Prostate gland (tissue), 2 donors: Measurements from ENCODE around the gene SCN1A. TPM values are rescaled to one million over a fixed set of nuclear protein-coding genes. Genes with fewer than 3 reads are reported as not detected.

Experiments used
- DNase-seq: peaks from one replicate; pipeline ENCODE4 v3.0.0-alpha.2; 2019; ENCODE audit warnings: low spot score
- H3K27ac ChIP-seq, 2 donors: fragments of 200-600 bp; sonication (generic); 2 replicates each; pipeline ENCODE4 v1.5.1; 2017 to 2019
- H3K27me3 ChIP-seq: fragments of 200-600 bp; sonication (generic); replicated peaks from 2 replicates; pipeline ENCODE4 v1.5.1; 2019; ENCODE audit not compliant: insufficient read depth
- H3K36me3 ChIP-seq, 2 donors: fragments of 200-600 bp; sonication (generic); 1 replicate in 1 of 2; 2 replicates in 1 of 2; pipeline versions ENCODE4 v1.5.1 to v1.8.1; 2017 to 2019
- H3K4me1 ChIP-seq: fragments of 200-600 bp; sonication (generic); replicated peaks from 2 replicates; pipeline ENCODE4 v1.5.1; 2019
- H3K4me3 ChIP-seq, 2 donors: fragments of 200-600 bp; sonication (generic); 2 replicates each; pipeline ENCODE4 v1.5.1; 2017 to 2019
- H3K9me3 ChIP-seq: fragments of 200-600 bp; sonication (generic); 2 replicates; pipeline ENCODE4 v1.5.1; 2017
- POLR2A ChIP-seq: fragments of 450-650 bp; IDR thresholded peaks from one replicate; pipeline ENCODE4 v1.6.1; 2016; ENCODE audit warnings: antibody characterized with exemption, mild to moderate bottlenecking
- POLR2AphosphoS5 ChIP-seq: sonication (generic); formaldehyde crosslinking; IDR thresholded peaks from one replicate; pipeline ENCODE4 v1.6.1; 2017; ENCODE audit warnings: antibody characterized with exemption
- WGBS: methylation state at CpG from one replicate; pipeline ENCODE4 v1.1.5; 2018; 5-methylcytosine and 5-hydroxymethylcytosine counted together
- intact Hi-C: fragments of 100-400 bp; cut with DNase I; formaldehyde crosslinking; loops from one replicate; pipeline ENCODE4 v1.14.2; 2022
- total RNA-seq, 2 donors: library from RNA; depleted of rRNA; stranded (reverse); fragments of >200 nt; gene quantifications; one replicate each; pipeline ENCODE4 v1.1.0, GENCODE V29; 2016
- TF ChIP-seq, protein P1 (sequence below), 4 experiments: fragments of 200-600 bp in 2 of 4; fragments of 450-650 bp in 2 of 4; sonication (generic) in 2 of 4; IDR thresholded peaks; 1 replicate in 3 of 4; 2 replicates in 1 of 4; pipeline ENCODE4 v1.5.1; 2016 to 2019; ENCODE audit warnings: antibody characterized with exemption in 4 of 4, mild to moderate bottlenecking in 2 of 4, moderate library complexity in 2 of 4

SCN1A gene
- total RNA-seq, 2 donors from 2014 or later: 0.23 TPM; not detected in 1

DNA sequence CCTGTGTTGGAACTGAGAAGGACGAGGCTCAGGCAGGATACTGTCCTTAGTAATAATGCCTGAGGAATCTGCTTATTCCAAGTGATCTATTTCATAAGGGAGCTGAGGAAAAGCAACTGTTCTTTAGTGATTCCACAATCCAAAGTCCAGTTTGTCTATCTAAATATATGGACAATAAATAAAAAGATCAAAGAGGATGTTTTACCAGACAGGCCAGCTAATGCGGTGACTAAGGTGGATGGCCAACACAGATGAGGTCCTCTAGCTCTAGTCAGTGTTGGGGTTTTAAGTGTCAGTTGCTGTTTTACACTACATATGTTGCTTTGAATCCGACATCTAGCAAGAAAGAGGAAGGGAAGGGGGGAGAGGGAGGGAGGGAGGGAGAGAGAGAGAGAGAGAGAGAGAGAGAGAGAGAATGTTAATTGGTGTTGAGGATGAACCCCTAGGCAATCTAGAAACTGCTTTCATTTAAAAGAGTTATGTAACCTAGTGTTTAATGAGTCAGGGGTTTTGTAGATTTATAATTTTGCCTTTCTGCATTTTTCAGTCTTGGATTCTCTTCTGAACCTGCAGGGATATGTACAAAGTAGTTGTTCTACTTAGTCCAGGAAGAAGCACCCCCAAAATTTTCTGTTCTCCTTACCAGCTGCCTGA, 27.0 kb upstream of the SCN1A start:
- DNase-seq: no peak
- no peaks in the 10 kb centered on the region for H3K9me3 ChIP-seq
- H3K4me1 ChIP-seq: no peaks in the 10 kb centered on the region
- intact Hi-C loops: no loop called here
- 50% methylated on average over 3 of the region's 3 CpGs for WGBS
- no peak overlapping the region for H3K27ac ChIP-seq
- no peaks in the 10 kb centered on the region for H3K36me3 ChIP-seq
- H3K27me3 ChIP-seq: no peaks in the 10 kb centered on the region
- H3K4me3 ChIP-seq: no peak overlapping the region
- TF ChIP-seq, protein P1, sequence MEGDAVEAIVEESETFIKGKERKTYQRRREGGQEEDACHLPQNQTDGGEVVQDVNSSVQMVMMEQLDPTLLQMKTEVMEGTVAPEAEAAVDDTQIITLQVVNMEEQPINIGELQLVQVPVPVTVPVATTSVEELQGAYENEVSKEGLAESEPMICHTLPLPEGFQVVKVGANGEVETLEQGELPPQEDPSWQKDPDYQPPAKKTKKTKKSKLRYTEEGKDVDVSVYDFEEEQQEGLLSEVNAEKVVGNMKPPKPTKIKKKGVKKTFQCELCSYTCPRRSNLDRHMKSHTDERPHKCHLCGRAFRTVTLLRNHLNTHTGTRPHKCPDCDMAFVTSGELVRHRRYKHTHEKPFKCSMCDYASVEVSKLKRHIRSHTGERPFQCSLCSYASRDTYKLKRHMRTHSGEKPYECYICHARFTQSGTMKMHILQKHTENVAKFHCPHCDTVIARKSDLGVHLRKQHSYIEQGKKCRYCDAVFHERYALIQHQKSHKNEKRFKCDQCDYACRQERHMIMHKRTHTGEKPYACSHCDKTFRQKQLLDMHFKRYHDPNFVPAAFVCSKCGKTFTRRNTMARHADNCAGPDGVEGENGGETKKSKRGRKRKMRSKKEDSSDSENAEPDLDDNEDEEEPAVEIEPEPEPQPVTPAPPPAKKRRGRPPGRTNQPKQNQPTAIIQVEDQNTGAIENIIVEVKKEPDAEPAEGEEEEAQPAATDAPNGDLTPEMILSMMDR (IDR thresholded peaks at IDR 0.05): no peak
- TF ChIP-seq POLR2A: no peak
- no peak for TF ChIP-seq POLR2AphosphoS5

DNA sequence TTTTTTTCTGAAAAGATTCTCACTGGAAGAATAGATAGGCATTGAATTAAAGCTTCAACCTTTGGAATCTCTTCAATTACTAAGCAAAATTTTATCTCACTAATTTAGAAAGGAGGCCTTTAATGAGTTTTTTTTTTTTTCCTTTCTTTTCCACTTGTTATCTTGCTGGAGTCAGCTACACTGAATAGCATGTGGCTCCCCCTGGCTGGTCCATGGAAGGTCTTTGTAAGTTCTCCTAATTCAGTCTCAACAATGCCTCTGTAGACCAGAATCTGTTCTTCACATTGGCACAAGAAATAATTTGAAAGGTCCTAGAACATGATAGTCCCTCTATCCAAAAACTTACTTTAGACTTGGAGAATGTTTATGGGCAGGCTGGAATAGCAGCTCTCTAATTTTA, 24.2 kb upstream of the SCN1A start:
- no peak for TF ChIP-seq POLR2A
- TF ChIP-seq, protein P1 (IDR thresholded peaks at IDR 0.05): no peak
- no peak for TF ChIP-seq POLR2AphosphoS5
- DNase-seq: no peak
- H3K9me3 ChIP-seq: no peaks in the 10 kb centered on the region
- H3K36me3 ChIP-seq: no peaks in the 10 kb centered on the region
- no peaks in the 10 kb centered on the region for H3K27me3 ChIP-seq
- intact Hi-C loops: no loop called here
- H3K27ac ChIP-seq: no peak overlapping the region
- H3K4me1 ChIP-seq: no peaks in the 10 kb centered on the region
- H3K4me3 ChIP-seq: no peak overlapping the region

DNA sequence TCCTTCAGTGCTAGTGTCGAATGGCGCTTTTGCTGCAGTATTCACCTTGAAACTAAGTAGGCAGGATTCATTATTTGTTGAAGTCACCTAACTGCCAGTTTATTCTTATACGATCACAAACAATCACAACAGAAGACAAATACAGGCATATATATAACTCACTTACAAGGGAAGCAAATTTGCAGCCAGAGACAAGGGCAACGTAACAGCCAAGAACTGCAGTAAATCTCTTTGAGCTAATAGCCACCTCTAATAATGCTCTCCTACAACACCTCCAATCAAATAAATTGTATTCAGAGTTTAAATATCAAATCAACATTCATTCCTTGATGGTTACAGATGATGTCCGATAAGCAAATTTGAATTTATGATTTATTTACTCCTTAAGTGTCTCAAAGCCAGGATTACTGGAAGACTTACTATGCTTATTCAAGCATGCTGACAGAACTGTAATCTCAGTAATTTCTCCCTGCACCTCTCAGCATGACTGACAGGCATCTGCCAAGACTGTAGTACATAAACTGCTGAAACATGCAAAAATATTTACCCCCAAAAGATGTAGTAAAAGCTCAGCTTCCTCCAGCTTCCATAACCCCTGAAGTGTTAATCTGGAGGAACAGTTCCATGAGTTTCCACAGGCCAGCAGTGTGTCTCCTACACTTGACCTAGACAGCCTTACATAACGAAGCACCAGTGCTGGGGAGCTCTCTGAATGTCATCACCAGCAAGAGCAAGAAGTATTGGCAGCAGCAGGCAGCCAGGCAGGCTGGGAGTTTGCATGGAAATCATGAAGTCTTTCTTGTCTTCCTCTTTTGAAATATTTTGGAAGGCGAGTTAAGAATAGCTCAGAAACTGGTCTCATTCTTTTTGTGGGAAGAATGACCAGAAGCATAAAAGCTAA, 20.9 kb upstream of the SCN1A start:
- no peak for TF ChIP-seq POLR2AphosphoS5
- TF ChIP-seq, protein P1 (IDR thresholded peaks at IDR 0.05): no peak
- no peak for TF ChIP-seq POLR2A
- WGBS: 67% methylated on average over 7 of the region's 7 CpGs
- intact Hi-C loops: no loop called here
- DNase-seq: no peak
- Histone ChIP-seq H3K4me3 (no peak overlapping the region), H3K36me3 (no peaks in the 10 kb centered on the region), H3K27me3 (no peaks in the 10 kb centered on the region), H3K4me1 (no peaks in the 10 kb centered on the region), H3K9me3 (no peaks in the 10 kb centered on the region), H3K27ac (no peak overlapping the region)

DNA sequence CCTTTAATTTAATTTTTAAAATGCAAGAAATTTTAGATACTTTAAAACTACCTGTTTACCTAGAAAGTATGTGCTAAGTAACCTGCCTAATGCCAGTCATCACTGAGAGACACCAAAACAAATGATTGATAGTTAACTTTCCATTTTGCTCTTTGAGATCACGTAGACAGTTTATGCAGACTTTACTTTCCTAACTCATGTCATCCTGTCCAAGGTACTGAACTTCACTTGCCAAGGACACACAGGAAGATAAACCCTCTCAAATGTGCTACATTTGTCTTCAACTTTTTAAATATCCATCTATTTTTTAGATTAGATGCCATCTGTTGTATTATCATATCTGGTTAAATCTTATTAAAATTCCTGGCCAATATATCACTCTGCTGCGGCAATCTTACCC, 20.1 kb upstream of the SCN1A start:
- no peak for DNase-seq
- Histone ChIP-seq H3K9me3 (no peaks in the 10 kb centered on the region), H3K36me3 (no peaks in the 10 kb centered on the region), H3K27ac (no peak overlapping the region), H3K27me3 (no peaks in the 10 kb centered on the region), H3K4me3 (no peak overlapping the region), H3K4me1 (no peaks in the 10 kb centered on the region)
- intact Hi-C loops: no loop called here
- WGBS: 44% methylated on average over 2 of the region's 2 CpGs
- TF ChIP-seq POLR2AphosphoS5: no peak
- no peak for TF ChIP-seq POLR2A
- TF ChIP-seq, protein P1 (IDR thresholded peaks at IDR 0.05): no peak
